ENCODE data around the gene NDUFA12.

Gene NDUFA12

GRCh38 chr12:94952325-94952724 lies 51.2 kb downstream of the NDUFA12 start:
- H3K4me3 ChIP-seq (replicated peaks; ENCODE audit: low read depth, low read length), result no peak overlapping the region
- no peak for DNase-seq (ENCODE audit: low read depth)
- no peak for TF ChIP-seq CTCF (IDR thresholded peaks at IDR 0.05; ENCODE audit: low read length, missing control alignments)

GRCh38 chr12:94951071-94951934 lies 52.2 kb downstream of the NDUFA12 start:
- H3K4me3 ChIP-seq (replicated peaks; ENCODE audit: low read depth, low read length), result no peak overlapping the region
- no peak for DNase-seq (ENCODE audit: low read depth)
- no peak for TF ChIP-seq CTCF (IDR thresholded peaks at IDR 0.05; ENCODE audit: low read length, missing control alignments)

- DNase-seq (ENCODE audit: low read depth), result no peak
- no peak for TF ChIP-seq CTCF (IDR thresholded peaks at IDR 0.05; ENCODE audit: low read length, missing control alignments)
- H3K4me3 ChIP-seq (replicated peaks; ENCODE audit: low read depth, low read length), result no peak overlapping the region
Observed at GRCh38 chr12:94948232-94948810, 55.2 kb downstream of the NDUFA12 start.

- DNase-seq (ENCODE audit: low read depth), result no peak
- no peak for TF ChIP-seq CTCF (IDR thresholded peaks at IDR 0.05; ENCODE audit: low read length, missing control alignments)
- H3K4me3 ChIP-seq (replicated peaks; ENCODE audit: low read depth, low read length), result no peak overlapping the region
Observed at GRCh38 chr12:94942663-94943062, 60.8 kb downstream of the NDUFA12 start.

GRCh38 chr12:94941440-94941862 lies 62.0 kb downstream of the NDUFA12 start:
- H3K4me3 ChIP-seq (replicated peaks; ENCODE audit: low read depth, low read length), result no peak overlapping the region
- no peak for TF ChIP-seq CTCF (IDR thresholded peaks at IDR 0.05; ENCODE audit: low read length, missing control alignments)
- DNase-seq (ENCODE audit: low read depth), result peak; percentile 86

GRCh38 chr12:94940771-94941170 lies 62.7 kb downstream of the NDUFA12 start:
- no peak for DNase-seq (ENCODE audit: low read depth)
- H3K4me3 ChIP-seq (replicated peaks; ENCODE audit: low read depth, low read length), result no peak overlapping the region
- no peak for TF ChIP-seq CTCF (IDR thresholded peaks at IDR 0.05; ENCODE audit: low read length, missing control alignments)

Data from fibroblast of pulmonary artery (primary cell).